ENCODE results near the gene MYO5B. TPM values are rescaled to one million over a fixed set of nuclear protein-coding genes. Genes with fewer than 3 reads are reported as not detected.

MYO5B gene
- total and polyA plus RNA-seq, 10 of the 15 experiments (the other 5 are each of a cell fraction or from before 2014, with no cell fraction given): 2.5 to 4.5 (median 3.3) TPM

GRCh38 chr18:49997558-49997957 lies 197.4 kb downstream of the MYO5B start:
- FAIRE-seq: no peak
- TF ChIP-seq REST (IDR thresholded peaks at IDR 0.05; ENCODE audit: low read depth, low read length) (no peak), EZH2 (IDR thresholded peaks at IDR 0.05; ENCODE audit: borderline replicate concordance, control insufficient read depth, low read depth, low read length) (no peak), RELB (IDR thresholded peaks at IDR 0.05; ENCODE audit: low read depth) (no peak), SREBF1 (IDR thresholded peaks at IDR 0.05; ENCODE audit: low read length) (no peak), SREBF2 (IDR thresholded peaks at IDR 0.05; ENCODE audit: low read length) (no peak), CBX3 (IDR thresholded peaks at IDR 0.05; ENCODE audit: borderline replicate concordance, low read depth) (no peak), SIN3A (IDR thresholded peaks at IDR 0.05; ENCODE audit: low read depth, low read length) (no peak)
- 78% methylated on average over 6 of the region's 6 CpGs for WGBS (ENCODE audit: insufficient coverage, insufficient replicate concordance, low lambda C conversion rate, missing lambda C conversion rate)
- no peaks in the 10 kb centered on the region for H3K79me2 ChIP-seq (ENCODE audit: control insufficient read depth, insufficient read depth, low read length)
- POLR2A ChIA-PET: no interaction called here
- BruUV-seq (replicated peaks): no TSS peak
- DNase-seq (ENCODE audit: low read depth, low spot score): no peak
- no peak for ATAC-seq
- no peaks in the 10 kb centered on the region for H3K36me3 ChIP-seq (ENCODE audit: control insufficient read depth in 2 of 2, insufficient read depth in 2 of 2, low read length in 1 of 2)
- no peak overlapping the region for H3K4me3 ChIP-seq
- peaks cover 0 to under 1% of the 10 kb centered on the region in 2 experiments; a peak in 1 of 4 replicates for H3K27me3 ChIP-seq (replicated peaks in 1 of 2; ENCODE audit: control insufficient read depth in 2 of 2, insufficient read depth in 2 of 2, low read length in 1 of 2)
- intact Hi-C loops (cut with micrococcal nuclease; ENCODE audit: unreplicated experiment): no loop called here
- RAD21 ChIA-PET (ENCODE audit: unreplicated experiment): interaction anchor here (1.3 kb wide), 1 partner anchor 206 kb away, joined by 3 read pairs; no protein-coding TSS in a partner anchor
- no peaks in the 10 kb centered on the region for H4K20me1 ChIP-seq (ENCODE audit: control insufficient read depth, insufficient read depth)
- no peak overlapping the region for H3K9ac ChIP-seq (ENCODE audit: control insufficient read depth, insufficient read depth, low read length)
- no peak overlapping the region for H3K27ac ChIP-seq (ENCODE audit: control insufficient read depth, insufficient read depth)
- no peak overlapping the region for H2AFZ ChIP-seq (ENCODE audit: control insufficient read depth, low read depth, low read length)
- H3K4me1 ChIP-seq (ENCODE audit: control insufficient read depth, insufficient read depth, low read length): no peaks in the 10 kb centered on the region
- no peaks in the 10 kb centered on the region for H3K9me3 ChIP-seq (replicated peaks; ENCODE audit: control insufficient read depth, insufficient read depth, low read length)
- CTCF ChIA-PET: interaction anchor here (1.0 kb wide), 1 partner anchor 360 kb away, joined by 3 read pairs; no protein-coding TSS in a partner anchor
- SMC1A ChIA-PET (ENCODE audit: uncharacterized antibody, unreplicated experiment): interaction anchor here (1.1 to 1.3 kb wide), 2 partner anchors 17 to 63 kb away, joined by 3 read pairs; no protein-coding TSS in a partner anchor
- in situ Hi-C loops (cut with MboI): no loop called here
- no peak overlapping the region for H3K4me2 ChIP-seq (ENCODE audit: control insufficient read depth, insufficient read depth)
